DOHH2 (cell line): Measurements from ENCODE around the gene SMOC2.
"Not testable (repeated sequence)": the region's sequence is repeated elsewhere in the genome, so short reads cannot be mapped to it uniquely, and the experiment has no call there.

Source experiments
- CTCF ChIP-seq: fragments of 200-600 bp; sonication (generic); IDR thresholded peaks from one replicate; pipeline ENCODE4 v1.5.1; 2014; ENCODE audit warnings: antibody characterized with exemption, mild to moderate bottlenecking, low read depth, low read length; ENCODE audit not compliant: poor library complexity, severe bottlenecking
- EZH2phosphoT487 ChIP-seq: fragments of 200-600 bp; sonication (generic); IDR thresholded peaks from 2 replicates; pipeline ENCODE4 v1.6.1; 2017; ENCODE audit warnings: borderline replicate concordance, mild to moderate bottlenecking, antibody characterized with exemption, low read length, moderate library complexity, mixed read lengths

DNA sequence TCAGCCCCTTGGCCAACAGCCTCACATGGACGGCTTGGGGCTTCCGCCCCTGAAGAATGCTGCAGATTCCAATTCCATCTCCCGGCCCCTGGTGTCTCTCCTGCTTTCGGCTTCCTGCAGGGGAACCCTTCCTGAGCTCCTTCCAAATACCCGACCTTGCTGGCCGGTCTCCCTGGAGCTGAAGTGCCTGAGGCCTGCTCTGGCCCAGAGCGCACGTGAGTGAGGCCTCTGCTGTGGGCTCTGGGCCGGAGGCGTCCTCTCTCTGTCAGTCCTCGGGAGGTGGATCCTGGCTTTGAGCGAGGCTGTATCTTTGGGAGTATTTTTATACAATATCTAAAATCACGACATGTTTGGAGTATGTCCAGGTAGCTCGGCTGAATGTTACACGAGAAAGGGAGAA is 253.8 kb downstream of the SMOC2 start:
- TF ChIP-seq CTCF, EZH2phosphoT487: not testable (repeated sequence)
